ENCODE measurements around the gene FRMD4B.

FRMD4B gene

DNA sequence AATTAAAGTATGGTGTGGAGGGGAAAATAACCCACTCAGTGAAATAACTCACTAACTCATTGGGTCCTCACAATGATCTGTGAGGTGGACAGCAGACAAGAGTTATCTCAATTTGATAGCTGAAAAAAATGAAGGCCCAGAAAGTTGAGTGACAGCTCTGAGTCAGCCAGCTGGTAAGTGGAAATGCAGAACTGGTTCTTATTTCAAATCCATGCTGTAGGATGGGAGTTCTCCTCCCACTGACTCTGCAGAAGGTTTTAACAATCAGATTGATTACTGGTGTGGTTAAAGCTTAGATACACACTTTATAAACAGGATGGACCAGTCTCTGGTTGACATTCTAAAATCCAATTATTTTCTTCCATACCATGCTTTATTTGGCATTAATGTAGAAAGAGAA is 176.5 kb downstream of the FRMD4B start:
- DNase-seq (ENCODE audit: low spot score in 2 of 2) (no peak), ATAC-seq (replicated peaks; ENCODE audit: extremely low read depth, poor library complexity, severe bottlenecking) (no peak)
- Mint-ChIP-seq H3K27ac (ENCODE audit: low read depth) (no peak overlapping the region), H3K4me3 (no peak overlapping the region), H3K27me3 (no peaks in the 10 kb centered on the region), H3K9me3 (no peaks in the 10 kb centered on the region), H3K36me3 (ENCODE audit: insufficient read depth) (peaks cover 3% of the 10 kb centered on the region), H3K4me1 (peaks cover 6% of the 10 kb centered on the region)

DNA sequence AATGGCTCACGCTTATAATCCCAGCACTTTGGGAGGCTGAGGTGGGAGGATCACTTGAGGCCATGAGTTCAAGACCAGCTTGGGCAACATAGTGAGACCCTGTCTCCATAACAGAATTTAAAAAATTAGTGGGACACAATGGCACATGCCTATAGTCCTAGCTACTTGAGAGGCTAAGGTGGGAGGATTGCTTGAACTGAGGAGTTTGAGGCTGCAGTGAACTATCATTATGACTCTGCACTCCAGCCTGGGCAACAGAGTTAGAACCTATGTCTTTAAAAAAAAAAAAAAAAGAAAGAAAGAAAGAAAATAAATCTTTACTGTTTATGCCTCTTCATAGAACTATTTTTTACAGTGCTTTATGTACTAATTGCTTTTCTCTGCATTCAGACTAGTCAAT is 178.9 kb downstream of the FRMD4B start:
- H3K4me1 Mint-ChIP-seq = peaks cover 15% of the 10 kb centered on the region
- peaks cover 1% of the 10 kb centered on the region for H3K36me3 Mint-ChIP-seq (ENCODE audit: insufficient read depth)
- DNase-seq (ENCODE audit: low spot score in 2 of 2) (no peak), ATAC-seq (replicated peaks; ENCODE audit: extremely low read depth, poor library complexity, severe bottlenecking) (no peak)
- no peaks in the 10 kb centered on the region for H3K9me3 Mint-ChIP-seq
- H3K27ac Mint-ChIP-seq (ENCODE audit: low read depth) = no peak overlapping the region
- no peak overlapping the region for H3K4me3 Mint-ChIP-seq
- H3K27me3 Mint-ChIP-seq = no peaks in the 10 kb centered on the region

DNA sequence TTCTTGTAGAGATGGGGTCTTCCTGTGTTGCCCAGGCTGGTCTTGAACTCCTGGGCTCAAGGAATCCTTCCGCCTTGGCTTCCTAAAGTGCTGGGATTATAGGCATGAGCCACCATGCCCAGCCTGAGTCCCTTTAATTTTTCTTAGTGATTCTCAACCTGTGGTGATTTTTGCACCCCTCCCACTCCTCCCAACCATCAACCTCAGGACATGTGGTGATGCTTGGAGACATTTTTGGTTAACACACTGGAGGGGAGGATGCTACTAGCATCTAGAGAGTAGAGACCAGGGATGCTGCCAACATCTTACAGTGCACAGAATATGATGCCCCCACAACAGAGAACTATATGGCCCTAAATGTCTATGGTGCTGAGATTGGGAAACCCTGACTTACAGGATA is 180.5 kb downstream of the FRMD4B start:
- Mint-ChIP-seq H3K4me1 (peaks cover 14% of the 10 kb centered on the region), H3K9me3 (no peaks in the 10 kb centered on the region), H3K36me3 (ENCODE audit: insufficient read depth) (no peaks in the 10 kb centered on the region), H3K27ac (ENCODE audit: low read depth) (no peak overlapping the region), H3K27me3 (no peaks in the 10 kb centered on the region), H3K4me3 (no peak overlapping the region)
- no peak for ATAC-seq (replicated peaks; ENCODE audit: extremely low read depth, poor library complexity, severe bottlenecking)
- no peak for DNase-seq (ENCODE audit: low spot score in 2 of 2)

DNA sequence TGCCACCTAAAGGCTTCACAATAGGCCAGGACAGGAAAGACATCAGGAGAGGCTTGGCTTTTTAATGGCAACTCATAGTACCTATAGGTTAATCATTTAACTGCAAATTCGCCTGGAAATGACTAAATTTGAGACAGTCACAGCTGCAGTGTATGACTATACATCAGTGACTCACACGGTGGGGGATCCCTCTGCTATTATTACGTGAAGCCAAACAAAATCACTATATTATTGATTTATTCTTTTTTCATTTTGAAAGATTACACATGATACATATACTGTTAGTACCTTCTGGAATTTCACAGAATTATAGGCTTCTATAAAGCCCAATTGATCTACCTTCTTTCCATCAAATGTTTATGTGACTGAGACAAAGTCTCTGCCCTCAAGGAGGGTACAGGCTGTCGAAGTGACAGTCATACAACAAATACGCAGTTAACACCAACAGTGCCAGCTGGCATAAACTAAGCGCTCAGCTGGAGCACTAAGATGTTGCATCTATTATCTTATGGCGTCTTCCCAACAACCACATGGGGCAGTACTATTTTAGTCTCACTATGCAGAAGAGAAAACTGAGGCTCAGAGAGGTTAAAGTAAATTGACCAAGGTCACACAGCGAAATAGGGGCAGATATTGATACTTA is 181.5 kb downstream of the FRMD4B start:
- DNase-seq (ENCODE audit: low spot score in 2 of 2) (no peak), ATAC-seq (replicated peaks; ENCODE audit: extremely low read depth, poor library complexity, severe bottlenecking) (no peak)
- H3K4me1 Mint-ChIP-seq = peaks cover 18% of the 10 kb centered on the region
- no peak overlapping the region for H3K27ac Mint-ChIP-seq (ENCODE audit: low read depth)
- H3K4me3 Mint-ChIP-seq = no peak overlapping the region
- no peaks in the 10 kb centered on the region for H3K27me3 Mint-ChIP-seq
- no peaks in the 10 kb centered on the region for H3K36me3 Mint-ChIP-seq (ENCODE audit: insufficient read depth)
- no peaks in the 10 kb centered on the region for H3K9me3 Mint-ChIP-seq

DNA sequence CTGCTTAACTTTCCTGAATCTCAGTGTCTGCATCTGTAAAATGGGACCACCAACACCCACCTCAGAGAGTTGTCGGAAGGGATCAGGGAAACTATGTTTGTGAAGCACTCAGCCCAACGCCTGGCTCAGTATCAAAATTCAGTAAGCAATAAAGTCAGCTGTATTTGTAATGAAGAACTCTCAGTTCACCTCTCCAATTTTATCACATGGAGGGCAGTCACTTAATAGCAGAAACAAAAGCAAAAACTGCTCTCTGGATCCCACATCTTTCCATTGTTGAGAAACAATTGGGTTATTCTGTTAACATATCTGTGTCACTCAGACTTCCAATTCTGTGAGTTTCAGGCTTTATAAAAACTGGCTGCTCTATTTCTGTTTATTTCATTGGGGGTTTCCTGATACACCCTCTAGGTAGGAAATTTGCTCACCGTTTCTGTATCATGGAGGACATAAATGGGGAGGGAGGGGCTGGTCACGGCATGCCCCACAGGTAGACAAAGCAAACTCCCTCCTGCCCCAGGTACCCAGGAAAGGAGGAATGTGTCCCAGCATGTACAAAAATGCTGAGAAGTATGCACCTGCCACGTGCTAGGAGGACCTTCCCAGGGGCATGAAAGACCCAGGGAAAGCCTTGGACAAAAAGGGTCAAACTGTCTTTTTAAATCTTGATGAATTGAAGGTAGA is 182.1 kb downstream of the FRMD4B start:
- DNase-seq (ENCODE audit: low spot score in 2 of 2) = no peak
- no peak overlapping the region for H3K4me3 Mint-ChIP-seq
- H3K36me3 Mint-ChIP-seq (ENCODE audit: insufficient read depth) = peaks cover 2% of the 10 kb centered on the region
- no peak overlapping the region for H3K27ac Mint-ChIP-seq (ENCODE audit: low read depth)
- H3K9me3 Mint-ChIP-seq = no peaks in the 10 kb centered on the region
- peaks cover 25% of the 10 kb centered on the region for H3K4me1 Mint-ChIP-seq
- no peak for ATAC-seq (replicated peaks; ENCODE audit: extremely low read depth, poor library complexity, severe bottlenecking)
- H3K27me3 Mint-ChIP-seq = no peaks in the 10 kb centered on the region

DNA sequence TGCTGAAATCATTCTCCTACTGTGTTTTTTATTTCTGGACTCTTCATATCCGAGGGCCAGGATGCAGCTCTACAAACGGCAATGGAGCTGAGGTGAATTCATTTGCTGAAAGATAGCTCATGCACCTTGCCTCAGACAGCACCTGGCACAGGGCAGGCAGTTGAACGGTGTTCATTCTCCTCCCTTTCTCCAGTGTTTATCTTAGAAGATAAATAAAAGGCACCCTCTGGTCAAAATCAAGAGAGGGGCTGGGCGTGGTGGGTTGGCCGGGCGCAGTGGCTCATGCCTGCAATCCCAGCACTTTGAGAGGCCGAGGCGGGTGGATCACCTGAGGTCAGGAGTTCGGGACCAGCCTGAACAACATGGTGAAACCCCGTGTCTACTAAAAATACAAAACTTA is 184.2 kb downstream of the FRMD4B start:
- Mint-ChIP-seq H3K36me3 (ENCODE audit: insufficient read depth) (peaks cover 2% of the 10 kb centered on the region), H3K27ac (ENCODE audit: low read depth) (no peak overlapping the region), H3K27me3 (no peaks in the 10 kb centered on the region), H3K4me1 (peaks cover 43% of the 10 kb centered on the region), H3K9me3 (no peaks in the 10 kb centered on the region), H3K4me3 (no peak overlapping the region)
- ATAC-seq (replicated peaks; ENCODE audit: extremely low read depth, poor library complexity, severe bottlenecking) = no peak
- no peak for DNase-seq (ENCODE audit: low spot score in 2 of 2)

DNA sequence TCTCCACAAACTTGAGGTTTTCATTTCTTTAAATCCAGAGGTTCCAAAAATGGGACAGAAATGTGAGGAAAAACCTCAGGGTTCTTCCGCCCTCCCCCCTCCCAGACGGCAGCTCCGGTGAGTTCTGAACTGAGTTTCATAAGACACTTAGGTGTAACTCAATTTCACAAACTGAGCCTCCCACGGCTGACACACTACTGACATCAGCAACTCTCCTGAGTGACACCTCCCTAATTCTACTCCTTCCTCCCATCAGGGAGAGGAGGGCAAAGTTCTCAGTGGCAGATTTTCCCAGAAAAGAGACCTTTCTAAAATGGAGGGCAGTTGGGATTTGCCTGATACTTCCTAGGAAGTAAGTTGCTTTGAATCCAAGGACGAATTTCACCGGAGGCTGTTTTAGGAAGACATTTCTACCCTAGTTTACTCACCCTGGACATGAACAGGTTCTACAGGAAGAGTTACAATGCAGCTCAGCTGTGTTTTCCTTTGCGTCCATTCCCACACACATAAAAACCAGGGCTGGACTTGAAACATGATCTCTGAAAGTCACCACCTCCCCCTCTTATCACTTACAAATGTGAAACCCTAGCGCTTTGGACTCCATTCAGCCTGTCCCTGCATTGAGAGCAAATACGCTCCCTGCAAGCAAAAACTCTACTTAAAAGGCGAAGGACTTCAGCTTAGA is 185.4 kb downstream of the FRMD4B start:
- H3K36me3 Mint-ChIP-seq (ENCODE audit: insufficient read depth) = peaks cover 2% of the 10 kb centered on the region
- DNase-seq (ENCODE audit: low spot score in 2 of 2) = no peak
- peaks cover 43% of the 10 kb centered on the region for H3K4me1 Mint-ChIP-seq
- no peak for ATAC-seq (replicated peaks; ENCODE audit: extremely low read depth, poor library complexity, severe bottlenecking)
- peak overlapping the region; percentile 90 for H3K27ac Mint-ChIP-seq (ENCODE audit: low read depth)
- H3K4me3 Mint-ChIP-seq = peak overlapping the region; percentile 85
- H3K27me3 Mint-ChIP-seq = no peaks in the 10 kb centered on the region
- no peaks in the 10 kb centered on the region for H3K9me3 Mint-ChIP-seq

DNA sequence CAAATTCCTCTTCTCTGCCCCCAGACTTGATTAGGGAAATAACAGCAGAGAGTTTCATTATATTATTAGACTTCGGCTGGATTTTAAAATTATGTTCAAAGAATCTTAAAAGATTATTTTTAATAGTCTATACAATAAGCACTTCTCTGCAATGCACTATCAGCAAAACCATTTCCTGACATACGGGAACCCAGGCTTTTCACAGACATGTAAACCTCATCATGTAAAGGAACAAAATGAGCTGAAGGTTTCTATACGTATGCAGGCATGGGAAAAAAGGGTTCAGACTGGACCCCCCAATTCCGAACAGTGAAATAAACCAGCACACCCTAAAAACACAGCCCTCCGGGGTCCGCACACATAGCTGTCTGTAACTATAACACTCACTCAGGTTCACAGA is 185.9 kb downstream of the FRMD4B start:
- Mint-ChIP-seq H3K27me3 (no peaks in the 10 kb centered on the region), H3K4me3 (peak overlapping the region; percentile 85), H3K36me3 (ENCODE audit: insufficient read depth) (peaks cover 2% of the 10 kb centered on the region), H3K4me1 (peaks cover 43% of the 10 kb centered on the region), H3K27ac (ENCODE audit: low read depth) (peak overlapping the region; percentile 90), H3K9me3 (no peaks in the 10 kb centered on the region)
- ATAC-seq (replicated peaks; ENCODE audit: extremely low read depth, poor library complexity, severe bottlenecking) = peak; percentile 20
- no peak for DNase-seq (ENCODE audit: low spot score in 2 of 2)

DNA sequence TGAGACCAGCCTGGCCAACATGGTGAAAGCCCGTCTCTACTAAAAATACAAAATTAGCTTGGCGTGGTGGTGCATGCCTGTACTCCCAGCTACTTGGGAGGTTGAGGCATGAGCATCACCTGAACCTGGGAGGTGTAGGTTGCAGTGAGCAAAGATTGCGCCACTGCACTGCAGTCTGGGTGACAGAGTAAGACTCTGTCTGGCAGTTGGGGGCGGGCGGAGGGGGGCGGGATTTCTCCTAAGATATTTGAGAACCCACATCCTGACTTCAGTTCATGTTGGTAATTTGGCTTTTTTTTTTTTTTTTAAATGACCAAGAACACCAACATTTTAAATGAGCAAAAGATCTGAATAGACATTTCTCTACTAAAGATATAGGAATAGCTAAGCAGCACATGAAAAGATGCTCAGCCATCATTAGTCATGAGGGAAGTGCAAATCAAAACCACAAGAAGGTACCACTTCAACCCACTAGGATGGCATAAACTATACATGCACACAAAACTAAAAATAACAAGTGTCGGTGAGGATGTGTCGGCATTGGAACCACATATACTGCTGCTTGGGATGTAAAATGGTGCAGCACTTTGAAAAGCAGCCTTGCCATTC is 187.9 kb downstream of the FRMD4B start:
- Mint-ChIP-seq H3K4me1 (peaks cover 43% of the 10 kb centered on the region), H3K36me3 (ENCODE audit: insufficient read depth) (peaks cover 6% of the 10 kb centered on the region)

DNA sequence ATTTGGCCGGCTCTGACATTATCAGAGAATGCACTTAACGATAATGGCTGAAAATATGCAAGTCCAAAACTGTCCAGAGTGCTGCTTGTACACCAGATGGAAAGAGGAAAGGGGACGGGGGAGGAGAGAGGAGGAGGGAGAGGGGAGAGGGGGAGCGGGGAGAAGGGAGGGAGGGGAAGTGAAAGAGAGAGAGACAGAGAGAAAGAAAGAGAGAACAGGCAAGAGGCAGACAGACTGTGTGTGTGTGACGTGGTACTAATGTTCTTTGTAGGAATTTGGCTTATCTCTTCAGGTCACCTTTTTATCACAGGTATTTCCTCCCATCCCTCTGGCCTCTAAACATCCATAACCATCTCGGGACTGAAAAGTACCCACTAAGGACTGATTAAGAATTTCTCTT is 188.4 kb downstream of the FRMD4B start:
- Mint-ChIP-seq H3K9me3 (no peaks in the 10 kb centered on the region), H3K4me1 (peaks cover 43% of the 10 kb centered on the region), H3K4me3 (no peak overlapping the region), H3K36me3 (ENCODE audit: insufficient read depth) (peaks cover 6% of the 10 kb centered on the region), H3K27me3 (no peaks in the 10 kb centered on the region), H3K27ac (ENCODE audit: low read depth) (peak overlapping the region; percentile 92)
- no peak for DNase-seq (ENCODE audit: low spot score in 2 of 2)
- ATAC-seq (replicated peaks; ENCODE audit: extremely low read depth, poor library complexity, severe bottlenecking) = no peak

More for the DNA sequence above, 187.9 kb downstream of the FRMD4B start:
- H3K4me3 Mint-ChIP-seq = peak overlapping the region; percentile 85
- DNase-seq (ENCODE audit: low spot score in 2 of 2) = peak in 1 of 2 donors; percentile 37
- ATAC-seq (replicated peaks; ENCODE audit: extremely low read depth, poor library complexity, severe bottlenecking) = peak; percentile 72
- H3K27me3 Mint-ChIP-seq = no peaks in the 10 kb centered on the region
- no peaks in the 10 kb centered on the region for H3K9me3 Mint-ChIP-seq
- peak overlapping the region; percentile 90 for H3K27ac Mint-ChIP-seq (ENCODE audit: low read depth)

DNA sequence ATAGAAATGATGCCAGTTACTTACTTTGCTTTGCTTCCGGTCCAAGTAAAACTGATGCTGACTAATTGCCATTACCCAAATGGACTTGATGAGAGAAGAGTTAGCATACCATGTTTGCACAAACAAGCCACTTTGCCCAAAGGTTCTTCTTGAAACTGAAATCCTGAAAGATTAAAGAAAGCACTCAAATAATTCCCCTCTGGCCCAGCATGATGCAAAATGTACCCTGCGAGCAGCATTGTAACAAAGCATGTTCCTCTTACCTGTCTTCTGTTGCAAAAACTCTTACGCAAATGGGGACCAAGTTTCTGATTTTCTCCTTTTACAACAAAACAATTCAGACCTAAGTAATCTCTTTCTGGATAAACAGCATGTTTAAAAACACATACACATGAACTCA is 189.0 kb downstream of the FRMD4B start:
- Mint-ChIP-seq H3K9me3 (no peaks in the 10 kb centered on the region), H3K36me3 (ENCODE audit: insufficient read depth) (peaks cover 6% of the 10 kb centered on the region), H3K27me3 (no peaks in the 10 kb centered on the region), H3K27ac (ENCODE audit: low read depth) (peak overlapping the region; percentile 92), H3K4me1 (peaks cover 43% of the 10 kb centered on the region), H3K4me3 (no peak overlapping the region)
- DNase-seq (ENCODE audit: low spot score in 2 of 2) = no peak
- ATAC-seq (replicated peaks; ENCODE audit: extremely low read depth, poor library complexity, severe bottlenecking) = no peak

DNA sequence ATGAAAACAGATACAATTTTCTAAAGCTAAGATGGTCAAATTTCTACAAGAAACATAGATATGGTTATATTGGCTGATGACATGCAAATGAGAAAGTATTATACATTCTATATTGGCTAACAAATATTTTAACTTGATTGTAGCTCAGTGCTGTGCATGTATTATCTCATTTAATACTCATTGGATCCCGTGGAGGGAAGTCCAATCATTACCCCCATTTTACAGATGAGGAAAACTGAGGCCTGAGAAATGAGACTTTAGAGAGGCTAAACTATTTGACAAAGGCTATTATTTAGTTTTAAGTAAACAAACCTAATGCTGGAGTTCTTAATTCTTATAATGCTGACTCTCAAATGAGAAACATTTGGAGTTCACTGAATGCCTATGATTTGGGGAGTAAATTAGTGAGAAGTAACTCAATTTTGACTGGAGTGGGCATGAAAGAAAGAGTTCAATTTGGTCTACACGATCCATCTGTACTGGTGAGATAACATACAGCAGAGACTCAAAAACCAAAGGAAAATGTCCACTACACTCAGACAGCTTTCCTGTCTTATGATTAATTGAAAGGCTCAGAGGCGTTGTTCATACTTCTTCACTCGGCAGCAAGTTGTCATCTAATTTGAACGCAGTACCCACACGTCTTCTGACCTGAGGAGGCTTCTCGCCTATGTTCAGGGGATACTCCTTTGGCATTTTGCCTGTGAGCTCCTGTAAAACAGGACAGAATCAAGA is 191.3 kb downstream of the FRMD4B start:
- Mint-ChIP-seq H3K4me1 (peaks cover 33% of the 10 kb centered on the region), H3K9me3 (no peaks in the 10 kb centered on the region), H3K27me3 (no peaks in the 10 kb centered on the region), H3K36me3 (ENCODE audit: insufficient read depth) (peaks cover 9% of the 10 kb centered on the region), H3K27ac (ENCODE audit: low read depth) (no peak overlapping the region), H3K4me3 (no peak overlapping the region)
- DNase-seq (ENCODE audit: low spot score in 2 of 2) (no peak), ATAC-seq (replicated peaks; ENCODE audit: extremely low read depth, poor library complexity, severe bottlenecking) (no peak)
